H1 (cell line): ENCODE measurements around the gene SPAG8. TPM values are rescaled to one million over a fixed set of nuclear protein-coding genes. Genes with fewer than 3 reads are reported as not detected.

ENCODE experiments used
- NANOG ChIP-seq: IDR thresholded peaks from 2 replicates; pipeline ENCODE4 v1.6.1; 2011; ENCODE audit warnings: low read length, low read depth, mild to moderate bottlenecking, inconsistent platforms; ENCODE audit not compliant: insufficient read depth, poor library complexity, severe bottlenecking
- polyA plus RNA-seq, 7 experiments: library from polyadenylated mRNA; depleted of rRNA in 3 of 7; stranded (reverse) in 5 of 7; unstranded in 2 of 7; fragments of >200 nt in 5 of 7; fragments of 200-250 nt in 2 of 7; gene quantifications; 1 replicate in 5 of 7; 2 replicates in 1 of 7; 4 replicates in 1 of 7; pipeline versions ENCODE4 v1.2.1 to v1.2.3, GENCODE V29; 2011 to 2013; ENCODE audit warnings: missing spikeins in 2 of 7, mixed read lengths in 2 of 7
- total RNA-seq: library from RNA; stranded (reverse); fragmentation: NEBNext Ultra II Directional; extraction: Animal tissue kit (Norgen Biotek cat#: 25700); gene quantifications from 2 replicates; pipeline ENCODE4 v1.2.1, GENCODE V29; 2021
- TF ChIP-seq, protein P1 (sequence below): fragments of 300-600 bp; sonication (generic); IDR thresholded peaks from 2 replicates; pipeline ENCODE4 v1.7.1; 2012; ENCODE audit warnings: low read length, moderate library complexity, mild to moderate bottlenecking, inconsistent platforms; ENCODE audit not compliant: insufficient replicate concordance
- TF ChIP-seq, protein P2 (sequence below): IDR thresholded peaks from 2 replicates; pipeline ENCODE4 v1.6.1; 2012; ENCODE audit warnings: inconsistent platforms

SPAG8 gene
- total and polyA plus RNA-seq, 2 of the 8 experiments (the other 6 are each of a cell fraction or from before 2014, with no cell fraction given): 0.37 to 0.44 TPM

DNA sequence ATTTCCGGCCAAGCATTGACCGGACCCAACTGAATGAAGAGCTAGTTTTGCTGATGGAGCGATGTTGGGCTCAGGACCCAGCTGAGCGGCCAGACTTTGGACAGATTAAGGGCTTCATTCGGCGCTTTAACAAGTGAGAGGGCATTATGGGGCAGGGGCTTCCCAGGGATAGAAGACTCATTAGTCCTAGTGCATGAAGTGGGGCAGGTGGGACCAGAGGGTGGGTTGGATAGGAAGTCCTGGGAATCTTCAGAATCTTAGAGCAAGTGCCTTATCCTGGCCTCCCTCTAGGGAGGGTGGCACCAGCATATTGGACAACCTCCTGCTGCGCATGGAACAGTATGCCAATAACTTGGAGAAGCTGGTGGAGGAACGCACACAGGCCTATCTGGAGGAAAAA, 6.0 kb downstream of the SPAG8 start (continued):
- TF ChIP-seq, protein P1, sequence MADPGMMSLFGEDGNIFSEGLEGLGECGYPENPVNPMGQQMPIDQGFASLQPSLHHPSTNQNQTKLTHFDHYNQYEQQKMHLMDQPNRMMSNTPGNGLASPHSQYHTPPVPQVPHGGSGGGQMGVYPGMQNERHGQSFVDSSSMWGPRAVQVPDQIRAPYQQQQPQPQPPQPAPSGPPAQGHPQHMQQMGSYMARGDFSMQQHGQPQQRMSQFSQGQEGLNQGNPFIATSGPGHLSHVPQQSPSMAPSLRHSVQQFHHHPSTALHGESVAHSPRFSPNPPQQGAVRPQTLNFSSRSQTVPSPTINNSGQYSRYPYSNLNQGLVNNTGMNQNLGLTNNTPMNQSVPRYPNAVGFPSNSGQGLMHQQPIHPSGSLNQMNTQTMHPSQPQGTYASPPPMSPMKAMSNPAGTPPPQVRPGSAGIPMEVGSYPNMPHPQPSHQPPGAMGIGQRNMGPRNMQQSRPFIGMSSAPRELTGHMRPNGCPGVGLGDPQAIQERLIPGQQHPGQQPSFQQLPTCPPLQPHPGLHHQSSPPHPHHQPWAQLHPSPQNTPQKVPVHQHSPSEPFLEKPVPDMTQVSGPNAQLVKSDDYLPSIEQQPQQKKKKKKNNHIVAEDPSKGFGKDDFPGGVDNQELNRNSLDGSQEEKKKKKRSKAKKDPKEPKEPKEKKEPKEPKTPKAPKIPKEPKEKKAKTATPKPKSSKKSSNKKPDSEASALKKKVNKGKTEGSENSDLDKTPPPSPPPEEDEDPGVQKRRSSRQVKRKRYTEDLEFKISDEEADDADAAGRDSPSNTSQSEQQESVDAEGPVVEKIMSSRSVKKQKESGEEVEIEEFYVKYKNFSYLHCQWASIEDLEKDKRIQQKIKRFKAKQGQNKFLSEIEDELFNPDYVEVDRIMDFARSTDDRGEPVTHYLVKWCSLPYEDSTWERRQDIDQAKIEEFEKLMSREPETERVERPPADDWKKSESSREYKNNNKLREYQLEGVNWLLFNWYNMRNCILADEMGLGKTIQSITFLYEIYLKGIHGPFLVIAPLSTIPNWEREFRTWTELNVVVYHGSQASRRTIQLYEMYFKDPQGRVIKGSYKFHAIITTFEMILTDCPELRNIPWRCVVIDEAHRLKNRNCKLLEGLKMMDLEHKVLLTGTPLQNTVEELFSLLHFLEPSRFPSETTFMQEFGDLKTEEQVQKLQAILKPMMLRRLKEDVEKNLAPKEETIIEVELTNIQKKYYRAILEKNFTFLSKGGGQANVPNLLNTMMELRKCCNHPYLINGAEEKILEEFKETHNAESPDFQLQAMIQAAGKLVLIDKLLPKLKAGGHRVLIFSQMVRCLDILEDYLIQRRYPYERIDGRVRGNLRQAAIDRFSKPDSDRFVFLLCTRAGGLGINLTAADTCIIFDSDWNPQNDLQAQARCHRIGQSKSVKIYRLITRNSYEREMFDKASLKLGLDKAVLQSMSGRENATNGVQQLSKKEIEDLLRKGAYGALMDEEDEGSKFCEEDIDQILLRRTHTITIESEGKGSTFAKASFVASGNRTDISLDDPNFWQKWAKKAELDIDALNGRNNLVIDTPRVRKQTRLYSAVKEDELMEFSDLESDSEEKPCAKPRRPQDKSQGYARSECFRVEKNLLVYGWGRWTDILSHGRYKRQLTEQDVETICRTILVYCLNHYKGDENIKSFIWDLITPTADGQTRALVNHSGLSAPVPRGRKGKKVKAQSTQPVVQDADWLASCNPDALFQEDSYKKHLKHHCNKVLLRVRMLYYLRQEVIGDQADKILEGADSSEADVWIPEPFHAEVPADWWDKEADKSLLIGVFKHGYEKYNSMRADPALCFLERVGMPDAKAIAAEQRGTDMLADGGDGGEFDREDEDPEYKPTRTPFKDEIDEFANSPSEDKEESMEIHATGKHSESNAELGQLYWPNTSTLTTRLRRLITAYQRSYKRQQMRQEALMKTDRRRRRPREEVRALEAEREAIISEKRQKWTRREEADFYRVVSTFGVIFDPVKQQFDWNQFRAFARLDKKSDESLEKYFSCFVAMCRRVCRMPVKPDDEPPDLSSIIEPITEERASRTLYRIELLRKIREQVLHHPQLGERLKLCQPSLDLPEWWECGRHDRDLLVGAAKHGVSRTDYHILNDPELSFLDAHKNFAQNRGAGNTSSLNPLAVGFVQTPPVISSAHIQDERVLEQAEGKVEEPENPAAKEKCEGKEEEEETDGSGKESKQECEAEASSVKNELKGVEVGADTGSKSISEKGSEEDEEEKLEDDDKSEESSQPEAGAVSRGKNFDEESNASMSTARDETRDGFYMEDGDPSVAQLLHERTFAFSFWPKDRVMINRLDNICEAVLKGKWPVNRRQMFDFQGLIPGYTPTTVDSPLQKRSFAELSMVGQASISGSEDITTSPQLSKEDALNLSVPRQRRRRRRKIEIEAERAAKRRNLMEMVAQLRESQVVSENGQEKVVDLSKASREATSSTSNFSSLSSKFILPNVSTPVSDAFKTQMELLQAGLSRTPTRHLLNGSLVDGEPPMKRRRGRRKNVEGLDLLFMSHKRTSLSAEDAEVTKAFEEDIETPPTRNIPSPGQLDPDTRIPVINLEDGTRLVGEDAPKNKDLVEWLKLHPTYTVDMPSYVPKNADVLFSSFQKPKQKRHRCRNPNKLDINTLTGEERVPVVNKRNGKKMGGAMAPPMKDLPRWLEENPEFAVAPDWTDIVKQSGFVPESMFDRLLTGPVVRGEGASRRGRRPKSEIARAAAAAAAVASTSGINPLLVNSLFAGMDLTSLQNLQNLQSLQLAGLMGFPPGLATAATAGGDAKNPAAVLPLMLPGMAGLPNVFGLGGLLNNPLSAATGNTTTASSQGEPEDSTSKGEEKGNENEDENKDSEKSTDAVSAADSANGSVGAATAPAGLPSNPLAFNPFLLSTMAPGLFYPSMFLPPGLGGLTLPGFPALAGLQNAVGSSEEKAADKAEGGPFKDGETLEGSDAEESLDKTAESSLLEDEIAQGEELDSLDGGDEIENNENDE: no peak
- no peak for TF ChIP-seq NANOG
- TF ChIP-seq, protein P2, sequence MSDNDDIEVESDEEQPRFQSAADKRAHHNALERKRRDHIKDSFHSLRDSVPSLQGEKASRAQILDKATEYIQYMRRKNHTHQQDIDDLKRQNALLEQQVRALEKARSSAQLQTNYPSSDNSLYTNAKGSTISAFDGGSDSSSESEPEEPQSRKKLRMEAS: no peak
